ENCODE data around the gene SLC36A3. TPM values are rescaled to one million over a fixed set of nuclear protein-coding genes. Genes with fewer than 3 reads are reported as not detected.
"Not testable (repeated sequence)": the region's sequence is repeated elsewhere in the genome, so short reads cannot be mapped to it uniquely, and the experiment has no call there.

Gene SLC36A3
- total RNA-seq, 2 experiments from 2014 or later: not detected

DNA sequence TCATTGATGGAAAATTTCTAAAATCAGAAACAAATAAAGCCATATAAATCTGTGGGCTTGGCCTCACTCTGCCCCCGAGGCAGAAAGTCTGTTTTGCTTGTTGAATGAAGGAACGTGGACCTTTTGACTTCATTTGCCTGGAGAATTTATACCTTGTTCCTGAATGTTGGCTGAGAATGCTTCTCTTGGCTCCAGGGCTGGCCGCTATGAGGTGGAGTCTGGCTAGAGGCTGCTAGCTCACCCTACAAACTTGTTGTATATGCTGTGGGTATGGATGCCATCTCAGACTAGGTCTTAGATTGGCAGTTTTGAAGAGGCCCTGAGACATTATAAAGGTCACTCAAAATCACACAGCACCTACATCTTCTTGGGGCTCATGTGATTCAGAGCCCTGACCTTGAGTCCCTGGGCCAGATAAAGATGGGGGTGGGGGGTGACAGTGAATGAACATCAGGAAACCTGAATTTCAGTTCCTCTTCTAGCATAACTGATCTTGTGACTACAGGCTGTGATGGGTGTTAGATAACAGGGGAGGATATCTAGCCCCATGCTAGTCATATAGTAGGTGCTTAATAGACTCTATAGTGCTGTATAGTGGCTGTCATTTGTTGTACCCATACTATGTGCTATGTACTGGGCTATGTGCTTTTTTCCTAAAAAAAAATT is 47.8 kb downstream of the SLC36A3 start:
- no peak for DNase-seq
- Mint-ChIP-seq H3K4me3 (no peak overlapping the region), H3K4me1 (ENCODE audit: low read depth) (peaks cover 37% of the 10 kb centered on the region), H3K27ac (no peak overlapping the region), H3K36me3 (ENCODE audit: low read depth) (no peaks in the 10 kb centered on the region), H3K9me3 (no peaks in the 10 kb centered on the region), H3K27me3 (ENCODE audit: low read depth) (no peaks in the 10 kb centered on the region)
- intact Hi-C loops (cut with micrococcal nuclease): no loop called here
- CTCF ChIA-PET: interaction anchor here (0.8 kb wide), 1 partner anchor 18 kb away, joined by 3 read pairs; no protein-coding TSS in a partner anchor

DNA sequence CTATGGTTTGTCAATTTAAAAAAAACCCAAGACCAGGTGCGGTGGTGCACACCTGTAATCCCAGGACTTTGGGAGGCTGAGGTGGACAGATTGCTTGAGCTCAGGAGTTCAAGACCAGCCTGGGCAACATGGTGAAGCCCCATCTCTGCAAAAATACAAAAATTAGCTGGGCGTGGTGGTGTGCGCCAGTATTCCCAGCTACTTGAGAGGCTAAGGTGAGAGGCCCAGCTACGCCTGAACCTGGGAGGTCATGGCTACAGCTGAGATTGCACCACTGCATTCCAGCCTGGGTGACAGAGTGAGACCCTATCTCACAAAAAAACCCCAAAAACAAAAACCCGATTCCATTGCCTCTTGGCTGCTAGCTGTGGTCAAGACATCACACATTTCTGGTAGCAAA is 48.6 kb downstream of the SLC36A3 start:
- H3K4me3 Mint-ChIP-seq; H3K36me3 Mint-ChIP-seq (ENCODE audit: low read depth); H3K9me3 Mint-ChIP-seq; H3K27ac Mint-ChIP-seq; H3K27me3 Mint-ChIP-seq (ENCODE audit: low read depth); DNase-seq: not testable (repeated sequence)
- intact Hi-C loops (cut with micrococcal nuclease): loop anchor here (5.0 kb wide), 3 partner anchors 473 to 553 kb away; partner anchors contain the start of genes ATOX1 and RBM22
- CTCF ChIA-PET: interaction anchor here (0.8 kb wide), 1 partner anchor 17 kb away, joined by 3 read pairs; no protein-coding TSS in a partner anchor
- peaks cover 43% of the 10 kb centered on the region for H3K4me1 Mint-ChIP-seq (ENCODE audit: low read depth)

DNA sequence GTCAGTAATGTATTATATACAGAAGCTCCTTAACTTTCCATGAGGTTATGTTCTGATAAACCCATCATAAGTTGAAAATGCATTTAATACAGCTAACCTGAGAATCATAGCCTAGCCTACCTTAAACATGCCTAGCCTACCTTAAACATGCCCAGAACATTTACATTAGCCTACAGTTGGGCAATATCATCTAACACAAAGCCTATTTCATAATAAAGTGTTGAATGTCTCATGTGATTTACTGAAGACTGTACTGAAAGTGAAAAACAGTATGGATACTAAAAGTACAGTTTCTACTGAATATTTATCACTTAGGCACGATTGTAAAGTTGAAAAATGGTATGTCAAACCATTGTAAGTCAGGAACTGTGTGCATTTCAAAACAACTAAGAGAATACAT is 49.0 kb downstream of the SLC36A3 start:
- Mint-ChIP-seq H3K4me1 (ENCODE audit: low read depth) (peaks cover 43% of the 10 kb centered on the region), H3K27ac (no peak overlapping the region), H3K36me3 (ENCODE audit: low read depth) (no peaks in the 10 kb centered on the region), H3K27me3 (ENCODE audit: low read depth) (no peaks in the 10 kb centered on the region), H3K9me3 (no peaks in the 10 kb centered on the region), H3K4me3 (no peak overlapping the region)
- intact Hi-C loops (cut with micrococcal nuclease): loop anchor here (5.0 kb wide), 3 partner anchors 472 to 552 kb away; partner anchors contain the start of genes ATOX1 and RBM22
- DNase-seq: no peak
- CTCF ChIA-PET: interaction anchor here (0.8 kb wide), 1 partner anchor 17 kb away, joined by 3 read pairs; no protein-coding TSS in a partner anchor

DNA sequence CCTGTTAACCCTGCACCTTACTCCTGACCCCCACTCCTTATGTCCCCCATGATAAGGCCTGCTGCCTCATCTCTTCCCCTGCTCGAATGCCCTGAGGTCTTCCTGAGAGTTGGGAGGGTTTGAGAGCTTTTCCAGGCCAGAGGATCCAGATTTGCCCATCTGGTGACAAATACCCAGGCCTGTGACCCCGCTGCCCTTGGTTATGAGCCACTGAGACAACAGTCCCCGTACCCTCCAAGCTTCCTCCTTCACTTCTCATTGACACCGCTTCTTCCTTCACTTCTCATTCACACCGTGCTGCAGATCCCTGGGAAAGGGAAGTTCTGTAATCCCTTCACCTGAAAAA is 50.0 kb downstream of the SLC36A3 start:
- no peak for DNase-seq
- H3K36me3 Mint-ChIP-seq (ENCODE audit: low read depth): no peaks in the 10 kb centered on the region
- peak overlapping the region; percentile 89 for H3K4me3 Mint-ChIP-seq
- no peaks in the 10 kb centered on the region for H3K27me3 Mint-ChIP-seq (ENCODE audit: low read depth)
- intact Hi-C loops (cut with micrococcal nuclease): loop anchor here (1.0 to 5.0 kb wide), 7 partner anchors 11 to 843 kb away; partner anchors contain the start of genes ATOX1, RBM22 and TNIP1
- H3K4me1 Mint-ChIP-seq (ENCODE audit: low read depth): peaks cover 43% of the 10 kb centered on the region
- H3K27ac Mint-ChIP-seq: peak overlapping the region; percentile 32
- CTCF ChIA-PET: interaction anchor here (1.2 to 1.6 kb wide), 2 partner anchors 42 to 128 kb away, joined by 3 to 4 read pairs; no protein-coding TSS in a partner anchor
- no peaks in the 10 kb centered on the region for H3K9me3 Mint-ChIP-seq

DNA sequence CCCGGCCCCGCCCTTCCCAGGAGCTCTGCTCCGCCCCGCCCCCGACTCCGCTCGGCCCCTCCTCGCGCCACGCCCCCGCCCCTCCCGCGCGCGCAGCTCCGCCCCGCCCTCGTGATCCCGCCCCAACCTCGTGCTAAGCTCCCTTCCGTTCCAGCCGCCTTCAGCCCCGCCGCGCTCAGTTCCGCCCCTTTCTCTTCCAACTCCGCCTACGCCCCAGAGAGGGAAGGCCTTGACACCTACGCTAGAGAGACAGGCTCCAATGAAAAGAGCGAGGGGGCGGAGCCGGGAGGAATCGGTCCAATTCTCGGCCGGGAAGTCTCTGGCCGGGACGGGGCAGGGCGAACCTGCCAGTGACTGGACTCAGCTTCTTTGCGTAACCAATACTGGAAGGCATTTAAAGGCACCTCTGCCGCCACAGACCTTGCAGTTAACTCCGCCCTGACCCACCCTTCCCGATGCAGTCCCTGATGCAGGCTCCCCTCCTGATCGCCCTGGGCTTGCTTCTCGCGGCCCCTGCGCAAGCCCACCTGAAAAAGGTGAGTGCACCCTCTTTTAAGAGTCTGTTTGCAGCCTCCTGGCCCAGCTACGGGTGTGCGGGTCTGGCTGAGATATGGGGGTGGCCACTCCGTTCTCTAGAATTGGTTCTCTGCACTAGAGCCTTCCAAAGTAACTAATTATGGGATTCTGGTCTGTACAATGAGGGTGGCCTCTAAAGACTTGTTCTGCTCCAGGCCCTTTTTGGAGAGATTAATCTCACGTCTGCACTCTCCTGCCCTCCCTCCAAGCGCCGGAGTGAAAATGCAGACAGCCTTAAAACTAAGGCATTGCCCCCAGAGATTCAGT is 50.6 kb downstream of the SLC36A3 start, which contains the start of gene GM2A:
GM2A (plus strand) TSS at position 424 of the 843 bp plus-strand sequence; CDS start at position 456, 32 bp downstream.
- no peaks in the 10 kb centered on the region for H3K27me3 Mint-ChIP-seq (ENCODE audit: low read depth)
- CTCF ChIA-PET: interaction anchor here (0.6 to 2.5 kb wide), 12 partner anchors 11 to 452 kb away, joined by 3 to 10 read pairs (median 4); partner anchors contain the start of gene CCDC69
- peak within 1 kb of the TSS; percentile 90 for H3K27ac Mint-ChIP-seq
- H3K4me3 Mint-ChIP-seq: peak within 1 kb of the TSS; percentile 89
- peaks cover 43% of the 10 kb centered on the region for H3K4me1 Mint-ChIP-seq (ENCODE audit: low read depth)
- intact Hi-C loops (cut with micrococcal nuclease): loop anchor here (1.0 to 5.0 kb wide), 13 partner anchors 11 to 842 kb away; partner anchors contain the start of genes ATOX1, CCDC69, G3BP1 and RBM22
- peak; percentile 99 for DNase-seq
- no peaks in the 10 kb centered on the region for H3K36me3 Mint-ChIP-seq (ENCODE audit: low read depth)
- no peaks in the 10 kb centered on the region for H3K9me3 Mint-ChIP-seq

DNA sequence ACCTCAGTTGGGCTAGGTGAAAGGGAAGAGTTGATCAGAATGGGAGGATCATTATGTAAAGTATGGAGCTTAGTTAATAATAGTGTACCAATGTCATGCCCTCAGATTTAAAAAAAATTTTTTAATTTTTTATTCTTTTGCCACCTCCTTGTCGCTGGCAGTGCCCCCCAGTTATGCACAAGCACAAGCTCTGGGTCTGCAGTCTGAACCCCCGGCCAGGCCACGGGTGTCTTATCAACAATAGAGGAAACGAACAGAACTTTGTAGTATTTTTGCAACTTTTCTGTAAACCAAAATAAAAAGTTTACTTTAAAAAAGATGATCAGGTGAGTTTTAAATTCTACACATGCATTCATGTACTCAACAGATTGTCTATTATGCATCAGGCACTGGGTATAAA is 51.9 kb downstream of the SLC36A3 start:
- Mint-ChIP-seq H3K36me3 (ENCODE audit: low read depth) (no peaks in the 10 kb centered on the region), H3K9me3 (no peaks in the 10 kb centered on the region), H3K4me1 (ENCODE audit: low read depth) (peaks cover 43% of the 10 kb centered on the region), H3K27me3 (ENCODE audit: low read depth) (no peaks in the 10 kb centered on the region), H3K27ac (peak overlapping the region; percentile 63), H3K4me3 (peak overlapping the region; percentile 89)
- no peak for DNase-seq
- intact Hi-C loops (cut with micrococcal nuclease): loop anchor here (1.0 to 5.0 kb wide), 11 partner anchors 19 to 841 kb away; partner anchors contain the start of genes ATOX1, CCDC69, G3BP1 and RBM22
- CTCF ChIA-PET: interaction anchor here (0.7 to 2.5 kb wide), 5 partner anchors 9 to 1687 kb away, joined by 3 to 10 read pairs (median 7); partner anchors contain the start of gene CCDC69

DNA sequence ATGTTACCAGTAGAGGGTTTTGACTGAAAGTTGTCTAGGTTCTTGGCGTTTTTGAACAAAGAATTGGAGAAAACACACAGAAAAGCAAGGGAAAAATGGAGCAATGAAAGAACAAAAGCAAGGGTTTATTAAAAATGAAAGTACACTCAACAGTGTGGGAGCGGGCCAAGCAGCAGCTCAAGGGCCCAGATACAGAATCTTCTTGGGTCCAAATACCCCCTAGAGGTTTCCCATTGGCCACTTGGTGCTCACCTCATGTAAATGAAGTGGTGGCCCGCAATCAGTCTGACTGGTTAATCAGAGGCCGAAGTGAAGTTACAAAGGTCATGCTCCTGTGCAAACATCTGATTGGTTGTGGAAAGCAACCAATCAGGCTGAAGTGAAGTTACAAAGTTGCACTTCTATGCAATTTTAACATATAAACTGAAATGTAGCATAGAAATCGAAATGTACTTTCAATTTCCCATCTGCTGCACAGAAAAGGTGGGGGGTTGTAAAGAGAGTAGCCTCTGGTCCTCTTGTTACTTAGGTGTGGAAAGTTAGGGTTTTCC is 52.5 kb downstream of the SLC36A3 start:
- H3K9me3 Mint-ChIP-seq: no peaks in the 10 kb centered on the region
- H3K4me1 Mint-ChIP-seq (ENCODE audit: low read depth): peaks cover 43% of the 10 kb centered on the region
- peak; percentile 49 for DNase-seq
- CTCF ChIA-PET: interaction anchor here (2.5 kb wide), 1 partner anchor 86 kb away, joined by 7 read pairs; no protein-coding TSS in a partner anchor
- intact Hi-C loops (cut with micrococcal nuclease): loop anchor here (5.0 kb wide), 3 partner anchors 469 to 549 kb away; partner anchors contain the start of genes ATOX1 and RBM22
- no peaks in the 10 kb centered on the region for H3K27me3 Mint-ChIP-seq (ENCODE audit: low read depth)
- peak overlapping the region; percentile 63 for H3K27ac Mint-ChIP-seq
- peak overlapping the region; percentile 48 for H3K4me3 Mint-ChIP-seq
- H3K36me3 Mint-ChIP-seq (ENCODE audit: low read depth): no peaks in the 10 kb centered on the region

DNA sequence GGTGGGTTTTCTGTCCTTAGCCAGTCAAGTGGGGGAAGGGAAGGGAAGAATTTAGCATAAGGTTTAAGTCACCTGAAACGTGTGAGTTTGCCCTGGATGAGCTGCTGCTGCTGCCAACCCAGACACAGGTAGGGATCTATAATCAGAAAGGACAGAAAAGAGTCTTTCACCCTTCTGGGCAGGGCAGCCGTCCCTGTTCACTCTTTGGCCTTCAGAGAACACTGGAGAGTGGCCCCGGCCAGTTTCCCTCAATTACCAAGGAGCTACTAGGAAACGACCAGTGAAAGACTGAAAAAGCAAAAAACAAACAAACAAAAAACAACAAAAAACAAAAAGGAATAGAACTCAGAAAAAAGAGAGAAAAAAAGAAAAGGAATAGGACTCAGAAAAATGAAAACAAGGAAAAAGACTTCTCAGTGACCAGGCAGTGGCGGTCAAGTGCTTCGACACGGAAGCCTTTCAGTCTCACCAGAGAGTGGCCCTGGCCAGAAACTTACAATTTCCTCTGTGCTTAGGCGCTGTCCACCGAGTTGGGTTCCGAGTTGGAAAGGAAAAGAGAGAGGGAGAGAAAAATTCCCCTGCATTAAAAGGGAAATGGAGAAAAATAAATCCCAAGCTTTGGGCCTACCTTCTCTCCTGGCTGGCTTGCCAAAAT is 53.1 kb downstream of the SLC36A3 start:
- Mint-ChIP-seq H3K9me3 (no peaks in the 10 kb centered on the region), H3K27ac (peak overlapping the region; percentile 67), H3K36me3 (ENCODE audit: low read depth) (no peaks in the 10 kb centered on the region), H3K4me1 (ENCODE audit: low read depth) (peaks cover 43% of the 10 kb centered on the region), H3K4me3 (no peak overlapping the region), H3K27me3 (ENCODE audit: low read depth) (no peaks in the 10 kb centered on the region)
- intact Hi-C loops (cut with micrococcal nuclease): loop anchor here (5.0 kb wide), 3 partner anchors 468 to 548 kb away; partner anchors contain the start of genes ATOX1 and RBM22
- no peak for DNase-seq
- CTCF ChIA-PET: interaction anchor here (2.5 kb wide), 1 partner anchor 86 kb away, joined by 7 read pairs; no protein-coding TSS in a partner anchor

DNA sequence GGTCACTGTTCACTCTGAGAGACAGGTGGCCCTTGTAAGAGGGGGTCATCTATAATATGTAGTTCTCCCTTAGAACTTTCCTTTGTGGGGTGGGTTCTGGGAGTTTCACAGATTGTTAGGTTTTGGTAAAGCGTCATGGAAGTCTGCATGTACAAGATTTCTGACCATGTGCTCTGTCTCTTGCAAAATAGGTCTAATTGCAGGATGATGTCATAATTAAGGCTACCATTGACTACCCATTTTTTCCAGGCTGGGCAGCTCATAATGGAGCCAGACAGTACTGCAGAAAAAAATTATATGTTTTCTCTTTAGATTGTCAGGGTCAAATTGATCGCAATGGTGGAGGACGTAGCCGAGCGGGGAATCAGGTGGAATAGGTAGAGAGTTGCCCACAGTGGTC is 54.3 kb downstream of the SLC36A3 start:
- H3K36me3 Mint-ChIP-seq (ENCODE audit: low read depth): no peaks in the 10 kb centered on the region
- H3K4me3 Mint-ChIP-seq: no peak overlapping the region
- CTCF ChIA-PET: no interaction called here
- no peak for DNase-seq
- no peaks in the 10 kb centered on the region for H3K9me3 Mint-ChIP-seq
- H3K27me3 Mint-ChIP-seq (ENCODE audit: low read depth): no peaks in the 10 kb centered on the region
- intact Hi-C loops (cut with micrococcal nuclease): no loop called here
- H3K4me1 Mint-ChIP-seq (ENCODE audit: low read depth): peaks cover 37% of the 10 kb centered on the region
- no peak overlapping the region for H3K27ac Mint-ChIP-seq

DNA sequence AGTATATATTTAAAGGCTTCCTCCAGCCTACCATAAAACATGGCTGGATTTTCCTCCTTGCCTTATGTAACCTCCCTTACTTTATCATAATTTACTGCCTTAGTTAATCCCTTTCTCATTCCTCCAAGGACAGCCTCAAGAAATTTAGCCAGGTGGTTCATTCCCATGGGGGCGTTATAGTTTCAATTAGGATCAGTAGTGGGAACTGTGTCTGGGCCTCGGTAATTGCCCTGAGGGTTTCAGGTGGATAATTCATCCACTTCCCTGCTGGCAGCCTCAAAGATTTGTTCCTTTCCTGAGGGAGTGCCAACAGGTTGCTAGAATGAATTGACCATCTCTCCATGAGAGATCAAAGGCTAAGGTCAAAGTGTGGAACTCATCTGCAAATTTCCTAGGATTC is 54.9 kb downstream of the SLC36A3 start:
- intact Hi-C loops (cut with micrococcal nuclease): no loop called here
- DNase-seq: no peak
- CTCF ChIA-PET: interaction anchor here (0.5 kb wide), 1 partner anchor 22 kb away, joined by 3 read pairs; no protein-coding TSS in a partner anchor
- Mint-ChIP-seq H3K36me3 (ENCODE audit: low read depth) (no peaks in the 10 kb centered on the region), H3K4me1 (ENCODE audit: low read depth) (peaks cover 35% of the 10 kb centered on the region), H3K9me3 (no peaks in the 10 kb centered on the region), H3K4me3 (no peak overlapping the region), H3K27me3 (ENCODE audit: low read depth) (no peaks in the 10 kb centered on the region), H3K27ac (no peak overlapping the region)

DNA sequence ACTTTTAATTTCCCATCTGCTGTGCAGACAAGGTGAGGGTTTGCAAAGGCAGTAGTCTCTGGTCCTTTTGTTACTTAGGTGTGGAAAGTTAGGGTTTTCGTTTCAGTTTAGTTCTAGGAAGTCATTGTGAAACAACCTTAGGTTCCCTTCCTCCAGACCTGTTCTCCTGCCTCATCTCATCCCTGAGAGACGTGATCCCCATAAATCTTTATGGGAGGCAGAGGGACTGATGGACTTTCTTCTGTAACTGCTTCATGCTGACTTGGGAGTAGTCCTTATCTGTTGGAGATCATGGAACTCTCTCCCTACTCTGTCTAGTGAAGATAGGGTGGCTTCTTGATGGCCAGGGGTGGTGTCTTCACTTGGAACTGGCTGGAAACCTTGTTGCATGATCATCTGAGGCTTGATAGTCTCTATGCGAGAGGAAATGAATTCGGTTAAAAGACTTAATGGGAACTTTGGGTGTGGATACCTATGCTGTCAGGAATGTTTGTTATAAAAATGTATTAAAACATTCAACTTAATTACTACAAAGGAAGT is 57.8 kb downstream of the SLC36A3 start:
- H3K27me3 Mint-ChIP-seq (ENCODE audit: low read depth): no peaks in the 10 kb centered on the region
- CTCF ChIA-PET: no interaction called here
- intact Hi-C loops (cut with micrococcal nuclease): no loop called here

More for the DNA sequence above, 57.8 kb downstream of the SLC36A3 start:
- peaks cover 23% of the 10 kb centered on the region for H3K4me1 Mint-ChIP-seq (ENCODE audit: low read depth)
- no peak overlapping the region for H3K4me3 Mint-ChIP-seq
- DNase-seq: no peak
- H3K27ac Mint-ChIP-seq: no peak overlapping the region
- H3K36me3 Mint-ChIP-seq (ENCODE audit: low read depth): no peaks in the 10 kb centered on the region
- no peaks in the 10 kb centered on the region for H3K9me3 Mint-ChIP-seq

All from activated naive CD4-positive, alpha-beta T cell treated with anti-CD3 and anti-CD28 coated beads for 36 hours (primary cell).